ENCODE data around the gene HHIPL1.

Gene HHIPL1

GRCh38 chr14:99608591-99608990 is 36.3 kb upstream of the HHIPL1 start:
- Histone ChIP-seq H3K79me2 (ENCODE audit: insufficient read depth, low read length) (peaks cover 6% of the 10 kb centered on the region), H3K9me3 (ENCODE audit: insufficient read depth, low read length, severe bottlenecking) (no peaks in the 10 kb centered on the region), H3K4me2 (ENCODE audit: insufficient read depth, low read length) (no peak overlapping the region), H4K20me1 (ENCODE audit: insufficient read depth, low read length) (peaks cover 4% of the 10 kb centered on the region; the same call in 1 of the 2 replicates), H3K9ac (ENCODE audit: low read depth, low read length) (no peak overlapping the region), H3K4me1 (ENCODE audit: insufficient read depth, low read length) (peaks cover 17% of the 10 kb centered on the region), H3K27ac (ENCODE audit: low read length) (no peak overlapping the region), H3K36me3 (ENCODE audit: insufficient read depth, low read length) (no peaks in the 10 kb centered on the region), H3K27me3 (ENCODE audit: insufficient read depth, low read length, poor library complexity) (no peaks in the 10 kb centered on the region), H3K4me3 (ENCODE audit: low read depth in 1 of 2, low read length in 2 of 2) (no peak overlapping the region), H2AFZ (ENCODE audit: low read depth, low read length) (no peak overlapping the region)
- TF ChIP-seq EZH2 (IDR thresholded peaks at IDR 0.05; ENCODE audit: borderline replicate concordance, low read depth, low read length, severe bottlenecking) (no peak), CTCF (IDR thresholded peaks at IDR 0.05; ENCODE audit: borderline replicate concordance, extremely low read depth, low read length, poor library complexity, severe bottlenecking) (no peak)
- no peak for ATAC-seq (ENCODE audit: insufficient read depth, low read depth)
- DNase-seq, result no peak

- Histone ChIP-seq H2AFZ (ENCODE audit: low read depth, low read length) (no peak overlapping the region), H3K27ac (ENCODE audit: low read length) (no peak overlapping the region), H3K4me3 (ENCODE audit: low read depth in 1 of 2, low read length in 2 of 2) (no peak overlapping the region), H3K4me2 (ENCODE audit: insufficient read depth, low read length) (no peak overlapping the region), H3K27me3 (ENCODE audit: insufficient read depth, low read length, poor library complexity) (peaks cover 4% of the 10 kb centered on the region), H3K4me1 (ENCODE audit: insufficient read depth, low read length) (peaks cover 15% of the 10 kb centered on the region), H4K20me1 (ENCODE audit: insufficient read depth, low read length) (peaks cover 10% of the 10 kb centered on the region; the same call in 1 of the 2 replicates), H3K9me3 (ENCODE audit: insufficient read depth, low read length, severe bottlenecking) (no peaks in the 10 kb centered on the region), H3K36me3 (ENCODE audit: insufficient read depth, low read length) (no peaks in the 10 kb centered on the region), H3K9ac (ENCODE audit: low read depth, low read length) (no peak overlapping the region), H3K79me2 (ENCODE audit: insufficient read depth, low read length) (peaks cover 4% of the 10 kb centered on the region; the same call in 1 of the 2 replicates)
- peak; percentile 37 for TF ChIP-seq CTCF (IDR thresholded peaks at IDR 0.05; ENCODE audit: borderline replicate concordance, extremely low read depth, low read length, poor library complexity, severe bottlenecking)
- TF ChIP-seq EZH2 (IDR thresholded peaks at IDR 0.05; ENCODE audit: borderline replicate concordance, low read depth, low read length, severe bottlenecking), result no peak
- DNase-seq (no peak), ATAC-seq (ENCODE audit: insufficient read depth, low read depth) (no peak)
Observed at GRCh38 chr14:99609245-99610170, 35.4 kb upstream of the HHIPL1 start.

GRCh38 chr14:99611646-99612045 is 33.3 kb upstream of the HHIPL1 start:
- Histone ChIP-seq H3K4me1 (ENCODE audit: insufficient read depth, low read length) (peaks cover 1% of the 10 kb centered on the region; the same call in 1 of the 2 replicates), H3K4me2 (ENCODE audit: insufficient read depth, low read length) (no peak overlapping the region), H3K36me3 (ENCODE audit: insufficient read depth, low read length) (no peaks in the 10 kb centered on the region), H3K27me3 (ENCODE audit: insufficient read depth, low read length, poor library complexity) (peaks cover 12% of the 10 kb centered on the region), H2AFZ (ENCODE audit: low read depth, low read length) (no peak overlapping the region), H4K20me1 (ENCODE audit: insufficient read depth, low read length) (peaks cover 10% of the 10 kb centered on the region; the same call in 1 of the 2 replicates), H3K9ac (ENCODE audit: low read depth, low read length) (no peak overlapping the region), H3K4me3 (ENCODE audit: low read depth in 1 of 2, low read length in 2 of 2) (no peak overlapping the region), H3K9me3 (ENCODE audit: insufficient read depth, low read length, severe bottlenecking) (no peaks in the 10 kb centered on the region), H3K27ac (ENCODE audit: low read length) (no peak overlapping the region), H3K79me2 (ENCODE audit: insufficient read depth, low read length) (no peaks in the 10 kb centered on the region)
- DNase-seq (no peak), ATAC-seq (ENCODE audit: insufficient read depth, low read depth) (no peak)
- TF ChIP-seq EZH2 (IDR thresholded peaks at IDR 0.05; ENCODE audit: borderline replicate concordance, low read depth, low read length, severe bottlenecking), result no peak
- no peak for TF ChIP-seq CTCF (IDR thresholded peaks at IDR 0.05; ENCODE audit: borderline replicate concordance, extremely low read depth, low read length, poor library complexity, severe bottlenecking)
